SK-N-SH treated with all-trans-retinoic acid at 6 μM for 48 hours (cell line): Measurements from ENCODE around the gene DEPDC4.

Experiments
- ATAC-seq: fragments of 200-7000 bp; cut with Tn5 transposase; 3 replicates; pipeline ENCODE4 v1.9.1; 2020; ENCODE audit warnings: mild to moderate bottlenecking, moderate library complexity
- ARNTL ChIP-seq: fragments of 450-650 bp; formaldehyde crosslinking; IDR thresholded peaks from 2 replicates; pipeline ENCODE4 v1.5.0; 2020; ENCODE audit warnings: low read depth, mild to moderate bottlenecking, moderate library complexity, borderline replicate concordance
- BACH2 ChIP-seq: fragments of 250-450 bp; sonication (Bioruptor Pico); IDR thresholded peaks from 2 replicates; pipeline ENCODE4 v1.9.0; 2021; ENCODE audit warnings: mild to moderate bottlenecking, borderline replicate concordance
- CSDC2 ChIP-seq: fragments of 250-450 bp; sonication (Bioruptor Pico); IDR thresholded peaks from 2 replicates; pipeline ENCODE4 v1.5.0; 2020; ENCODE audit warnings: mild to moderate bottlenecking, moderate library complexity
- ESRRG ChIP-seq: fragments of 250-450 bp; sonication (Bioruptor Pico); IDR thresholded peaks from 2 replicates; pipeline ENCODE4 v1.6.1; 2021; ENCODE audit warnings: mild to moderate bottlenecking
- GLIS3 ChIP-seq: fragments of 250-450 bp; sonication (Bioruptor Pico); IDR thresholded peaks from 2 replicates; pipeline ENCODE4 v1.5.0; 2020; ENCODE audit warnings: mild to moderate bottlenecking, moderate library complexity
- ISL1 ChIP-seq: fragments of 250-450 bp; sonication (Bioruptor Pico); IDR thresholded peaks from 2 replicates; pipeline ENCODE4 v2.1.2; 2022; ENCODE audit warnings: mild to moderate bottlenecking, moderate library complexity
- OSR1 ChIP-seq: fragments of 250-450 bp; sonication (Bioruptor Pico); IDR thresholded peaks from 2 replicates; pipeline ENCODE4 v1.8.0; 2022; ENCODE audit warnings: moderate library complexity, mild to moderate bottlenecking, inconsistent platforms
- PPARA ChIP-seq: fragments of 250-450 bp; sonication (Bioruptor Pico); IDR thresholded peaks from 2 replicates; pipeline ENCODE4 v1.5.0; 2020; ENCODE audit warnings: mild to moderate bottlenecking, borderline replicate concordance
- RARB ChIP-seq: fragments of 250-450 bp; sonication (Bioruptor Pico); IDR thresholded peaks from 2 replicates; pipeline ENCODE4 v1.8.0; 2021; ENCODE audit warnings: mild to moderate bottlenecking, moderate library complexity
- SNAI2 ChIP-seq: fragments of 250-450 bp; sonication (Bioruptor Pico); IDR thresholded peaks from 2 replicates; pipeline ENCODE4 v1.5.0; 2020; ENCODE audit warnings: mild to moderate bottlenecking, moderate library complexity
- TCF4 ChIP-seq: fragments of 250-450 bp; sonication (Bioruptor Pico); IDR thresholded peaks from 2 replicates; pipeline ENCODE4 v1.8.0; 2021; ENCODE audit warnings: mild to moderate bottlenecking, moderate library complexity, borderline replicate concordance
- TOX ChIP-seq: fragments of 250-450 bp; sonication (Bioruptor Pico); IDR thresholded peaks from 2 replicates; pipeline ENCODE4 v1.8.0; 2021; ENCODE audit warnings: mild to moderate bottlenecking, moderate library complexity, borderline replicate concordance
- ZC3H10 ChIP-seq: fragments of 250-450 bp; sonication (Bioruptor Pico); IDR thresholded peaks from 2 replicates; pipeline ENCODE4 v1.5.1; 2021; ENCODE audit warnings: mild to moderate bottlenecking, moderate library complexity
- ZFP3 ChIP-seq: fragments of 250-450 bp; sonication (Bioruptor Pico); IDR thresholded peaks from 2 replicates; pipeline ENCODE4 v1.5.0; 2020; ENCODE audit warnings: mild to moderate bottlenecking, moderate library complexity
- ZFP30 ChIP-seq: fragments of 450-650 bp; formaldehyde crosslinking; IDR thresholded peaks from 2 replicates; pipeline ENCODE4 v1.5.0; 2022; ENCODE audit warnings: mild to moderate bottlenecking, moderate library complexity
- ZNF565 ChIP-seq: fragments of 450-650 bp; formaldehyde crosslinking; conservative IDR thresholded peaks from 2 replicates; pipeline ENCODE4 v1.5.0; 2020; ENCODE audit warnings: low read depth, mild to moderate bottlenecking, moderate library complexity
- ZNF70 ChIP-seq: fragments of 450-650 bp; formaldehyde crosslinking; IDR thresholded peaks from 2 replicates; pipeline ENCODE4 v1.5.0; 2020; ENCODE audit warnings: mild to moderate bottlenecking, moderate library complexity
- ZNF8 ChIP-seq: fragments of 450-650 bp; formaldehyde crosslinking; IDR thresholded peaks from 2 replicates; pipeline ENCODE4 v1.5.0; 2020; ENCODE audit warnings: mild to moderate bottlenecking, moderate library complexity
- TF ChIP-seq, protein P1 (sequence below): fragments of 250-450 bp; sonication (Bioruptor Pico); IDR thresholded peaks from 2 replicates; pipeline ENCODE4 v1.8.0; 2020; ENCODE audit warnings: mild to moderate bottlenecking, moderate library complexity, borderline replicate concordance
- TF ChIP-seq, protein P2 (sequence below): fragments of 250-450 bp; sonication (Bioruptor Pico); IDR thresholded peaks from 2 replicates; pipeline ENCODE4 v1.5.0; 2020; ENCODE audit warnings: mild to moderate bottlenecking, moderate library complexity
- TF ChIP-seq, protein P3 (sequence below): fragments of 250-450 bp; sonication (Bioruptor Pico); IDR thresholded peaks from 2 replicates; pipeline ENCODE4 v1.5.1; 2020; ENCODE audit warnings: low read depth, mild to moderate bottlenecking, moderate library complexity
- TF ChIP-seq, protein P4 (sequence below): fragments of 250-450 bp; sonication (Bioruptor Pico); IDR thresholded peaks from 2 replicates; pipeline ENCODE4 v1.5.1; 2021; ENCODE audit warnings: mild to moderate bottlenecking, moderate library complexity

DEPDC4 gene

DNA sequence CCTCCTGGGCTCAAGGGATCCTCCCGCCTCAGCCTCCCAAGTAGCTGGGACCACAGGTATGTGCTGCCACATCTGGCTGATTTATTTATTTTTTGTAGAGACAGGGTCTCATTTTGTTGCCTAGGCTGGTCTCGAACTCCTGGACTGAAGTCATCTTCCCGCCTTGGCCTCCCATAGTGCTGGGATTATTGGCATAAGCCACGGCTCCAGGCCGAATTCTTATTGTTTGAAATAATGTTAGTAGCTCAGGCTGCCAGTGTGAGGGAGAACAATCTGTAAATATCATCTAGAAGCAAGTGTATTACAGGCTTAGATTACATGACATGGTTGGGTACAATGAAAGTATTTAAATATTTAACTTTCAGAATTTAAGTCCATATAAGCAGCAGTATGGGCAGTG is 58.0 kb downstream of the DEPDC4 start:
- no peak for ATAC-seq
- no peak for TF ChIP-seq ISL1 (CRISPR knock-in tag)
- TF ChIP-seq, protein P1, sequence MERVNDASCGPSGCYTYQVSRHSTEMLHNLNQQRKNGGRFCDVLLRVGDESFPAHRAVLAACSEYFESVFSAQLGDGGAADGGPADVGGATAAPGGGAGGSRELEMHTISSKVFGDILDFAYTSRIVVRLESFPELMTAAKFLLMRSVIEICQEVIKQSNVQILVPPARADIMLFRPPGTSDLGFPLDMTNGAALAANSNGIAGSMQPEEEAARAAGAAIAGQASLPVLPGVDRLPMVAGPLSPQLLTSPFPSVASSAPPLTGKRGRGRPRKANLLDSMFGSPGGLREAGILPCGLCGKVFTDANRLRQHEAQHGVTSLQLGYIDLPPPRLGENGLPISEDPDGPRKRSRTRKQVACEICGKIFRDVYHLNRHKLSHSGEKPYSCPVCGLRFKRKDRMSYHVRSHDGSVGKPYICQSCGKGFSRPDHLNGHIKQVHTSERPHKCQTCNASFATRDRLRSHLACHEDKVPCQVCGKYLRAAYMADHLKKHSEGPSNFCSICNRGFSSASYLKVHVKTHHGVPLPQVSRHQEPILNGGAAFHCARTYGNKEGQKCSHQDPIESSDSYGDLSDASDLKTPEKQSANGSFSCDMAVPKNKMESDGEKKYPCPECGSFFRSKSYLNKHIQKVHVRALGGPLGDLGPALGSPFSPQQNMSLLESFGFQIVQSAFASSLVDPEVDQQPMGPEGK (CRISPR knock-in tag), result no peak
- TF ChIP-seq ZFP30, result no peak
- no peak for TF ChIP-seq TCF4
- TF ChIP-seq, protein P2, sequence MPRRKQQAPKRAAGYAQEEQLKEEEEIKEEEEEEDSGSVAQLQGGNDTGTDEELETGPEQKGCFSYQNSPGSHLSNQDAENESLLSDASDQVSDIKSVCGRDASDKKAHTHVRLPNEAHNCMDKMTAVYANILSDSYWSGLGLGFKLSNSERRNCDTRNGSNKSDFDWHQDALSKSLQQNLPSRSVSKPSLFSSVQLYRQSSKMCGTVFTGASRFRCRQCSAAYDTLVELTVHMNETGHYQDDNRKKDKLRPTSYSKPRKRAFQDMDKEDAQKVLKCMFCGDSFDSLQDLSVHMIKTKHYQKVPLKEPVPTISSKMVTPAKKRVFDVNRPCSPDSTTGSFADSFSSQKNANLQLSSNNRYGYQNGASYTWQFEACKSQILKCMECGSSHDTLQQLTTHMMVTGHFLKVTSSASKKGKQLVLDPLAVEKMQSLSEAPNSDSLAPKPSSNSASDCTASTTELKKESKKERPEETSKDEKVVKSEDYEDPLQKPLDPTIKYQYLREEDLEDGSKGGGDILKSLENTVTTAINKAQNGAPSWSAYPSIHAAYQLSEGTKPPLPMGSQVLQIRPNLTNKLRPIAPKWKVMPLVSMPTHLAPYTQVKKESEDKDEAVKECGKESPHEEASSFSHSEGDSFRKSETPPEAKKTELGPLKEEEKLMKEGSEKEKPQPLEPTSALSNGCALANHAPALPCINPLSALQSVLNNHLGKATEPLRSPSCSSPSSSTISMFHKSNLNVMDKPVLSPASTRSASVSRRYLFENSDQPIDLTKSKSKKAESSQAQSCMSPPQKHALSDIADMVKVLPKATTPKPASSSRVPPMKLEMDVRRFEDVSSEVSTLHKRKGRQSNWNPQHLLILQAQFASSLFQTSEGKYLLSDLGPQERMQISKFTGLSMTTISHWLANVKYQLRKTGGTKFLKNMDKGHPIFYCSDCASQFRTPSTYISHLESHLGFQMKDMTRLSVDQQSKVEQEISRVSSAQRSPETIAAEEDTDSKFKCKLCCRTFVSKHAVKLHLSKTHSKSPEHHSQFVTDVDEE (CRISPR knock-in tag), result no peak
- no peak for TF ChIP-seq ZFP3 (CRISPR knock-in tag)
- no peak for TF ChIP-seq CSDC2 (CRISPR knock-in tag)
- TF ChIP-seq ARNTL (CRISPR knock-in tag), result no peak
- no peak for TF ChIP-seq PPARA (CRISPR knock-in tag)
- no peak for TF ChIP-seq ESRRG (CRISPR knock-in tag)
- no peak for TF ChIP-seq RARB (CRISPR knock-in tag)
- no peak for TF ChIP-seq ZNF70 (CRISPR knock-in tag)
- no peak for TF ChIP-seq SNAI2 (CRISPR knock-in tag)

DNA sequence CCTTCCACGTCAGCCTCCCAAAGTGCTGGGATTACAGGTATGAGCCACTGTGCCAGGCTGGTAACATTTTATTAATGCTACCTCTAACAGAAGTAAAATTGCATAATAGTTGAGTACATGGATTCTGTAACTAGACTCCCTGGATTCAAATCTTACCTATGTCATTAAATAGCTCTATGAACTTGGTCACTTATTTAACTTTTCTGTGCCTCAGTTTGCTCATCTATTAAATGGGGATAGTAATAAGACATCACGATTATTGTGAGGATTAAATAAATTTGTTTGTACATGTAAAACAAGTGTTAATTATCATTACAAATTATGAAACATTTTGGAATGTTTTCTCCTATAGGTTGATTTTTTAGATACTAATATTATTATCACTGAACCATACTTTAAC is 59.6 kb downstream of the DEPDC4 start:
- ATAC-seq, result no peak
- no peak for TF ChIP-seq ZC3H10
- no peak for TF ChIP-seq ARNTL (CRISPR knock-in tag)
- TF ChIP-seq CSDC2 (CRISPR knock-in tag), result no peak
- TF ChIP-seq ZNF70 (CRISPR knock-in tag), result no peak
- TF ChIP-seq GLIS3 (CRISPR knock-in tag), result no peak
- no peak for TF ChIP-seq TOX (CRISPR knock-in tag)
- TF ChIP-seq, protein P1 (CRISPR knock-in tag), result no peak

DNA sequence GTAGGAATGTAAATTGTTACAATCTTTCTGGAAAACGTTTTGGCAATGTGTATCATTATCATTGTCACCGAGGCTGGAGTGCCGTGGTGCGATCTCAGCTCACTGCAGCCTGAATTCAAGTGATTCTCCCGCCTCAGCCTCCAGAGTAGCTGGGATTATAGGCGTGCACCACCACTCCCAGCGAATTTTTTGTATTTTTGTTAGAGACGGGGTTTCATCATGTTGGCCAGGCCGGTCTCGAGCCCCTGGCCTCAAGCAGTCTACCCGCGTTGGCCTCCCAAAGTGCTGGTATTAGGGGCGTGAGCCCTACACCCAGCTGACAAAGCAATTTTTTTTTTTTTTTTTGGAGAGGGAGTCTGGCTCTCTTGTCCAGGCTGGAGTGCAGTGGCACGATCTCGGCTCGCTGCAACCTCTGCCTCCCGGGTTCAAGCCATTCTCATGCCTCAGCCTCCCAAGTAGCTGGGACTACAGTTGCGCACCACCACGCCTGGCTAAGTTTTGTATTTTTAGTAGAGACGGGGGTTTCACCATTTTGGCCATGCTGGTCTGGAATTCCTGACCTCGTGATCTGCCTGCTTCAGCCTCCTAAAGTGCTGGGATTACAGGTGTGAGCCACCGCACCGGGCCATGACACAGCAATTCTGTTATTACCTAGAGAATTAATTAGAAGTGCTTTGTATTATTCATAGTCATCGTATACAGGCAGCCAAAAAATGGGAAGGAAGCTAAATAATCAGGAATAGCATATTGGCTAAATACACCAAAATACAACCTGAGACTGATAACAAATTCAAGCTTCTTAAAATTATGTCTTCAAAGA is 65.1 kb downstream of the DEPDC4 start:
- TF ChIP-seq OSR1 (CRISPR knock-in tag), result no peak
- no peak for TF ChIP-seq ZNF565 (CRISPR knock-in tag)
- TF ChIP-seq, protein P3, sequence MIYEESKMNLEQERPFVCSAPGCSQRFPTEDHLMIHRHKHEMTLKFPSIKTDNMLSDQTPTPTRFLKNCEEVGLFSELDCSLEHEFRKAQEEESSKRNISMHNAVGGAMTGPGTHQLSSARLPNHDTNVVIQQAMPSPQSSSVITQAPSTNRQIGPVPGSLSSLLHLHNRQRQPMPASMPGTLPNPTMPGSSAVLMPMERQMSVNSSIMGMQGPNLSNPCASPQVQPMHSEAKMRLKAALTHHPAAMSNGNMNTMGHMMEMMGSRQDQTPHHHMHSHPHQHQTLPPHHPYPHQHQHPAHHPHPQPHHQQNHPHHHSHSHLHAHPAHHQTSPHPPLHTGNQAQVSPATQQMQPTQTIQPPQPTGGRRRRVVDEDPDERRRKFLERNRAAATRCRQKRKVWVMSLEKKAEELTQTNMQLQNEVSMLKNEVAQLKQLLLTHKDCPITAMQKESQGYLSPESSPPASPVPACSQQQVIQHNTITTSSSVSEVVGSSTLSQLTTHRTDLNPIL (CRISPR knock-in tag), result no peak
- TF ChIP-seq, protein P2 (CRISPR knock-in tag), result no peak
- TF ChIP-seq CSDC2 (CRISPR knock-in tag), result no peak
- no peak for TF ChIP-seq GLIS3 (CRISPR knock-in tag)
- no peak for TF ChIP-seq ZFP3 (CRISPR knock-in tag)
- TF ChIP-seq BACH2, result no peak
- TF ChIP-seq, protein P1 (CRISPR knock-in tag), result no peak
- no peak for TF ChIP-seq ZC3H10
- TF ChIP-seq, protein P4, sequence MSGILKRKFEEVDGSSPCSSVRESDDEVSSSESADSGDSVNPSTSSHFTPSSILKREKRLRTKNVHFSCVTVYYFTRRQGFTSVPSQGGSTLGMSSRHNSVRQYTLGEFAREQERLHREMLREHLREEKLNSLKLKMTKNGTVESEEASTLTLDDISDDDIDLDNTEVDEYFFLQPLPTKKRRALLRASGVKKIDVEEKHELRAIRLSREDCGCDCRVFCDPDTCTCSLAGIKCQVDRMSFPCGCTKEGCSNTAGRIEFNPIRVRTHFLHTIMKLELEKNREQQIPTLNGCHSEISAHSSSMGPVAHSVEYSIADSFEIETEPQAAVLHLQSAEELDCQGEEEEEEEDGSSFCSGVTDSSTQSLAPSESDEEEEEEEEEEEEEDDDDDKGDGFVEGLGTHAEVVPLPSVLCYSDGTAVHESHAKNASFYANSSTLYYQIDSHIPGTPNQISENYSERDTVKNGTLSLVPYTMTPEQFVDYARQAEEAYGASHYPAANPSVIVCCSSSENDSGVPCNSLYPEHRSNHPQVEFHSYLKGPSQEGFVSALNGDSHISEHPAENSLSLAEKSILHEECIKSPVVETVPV (CRISPR knock-in tag), result no peak
- no peak for TF ChIP-seq RARB (CRISPR knock-in tag)
- no peak for TF ChIP-seq TCF4
- no peak for TF ChIP-seq TOX (CRISPR knock-in tag)
- no peak for TF ChIP-seq ZNF8
- no peak for ATAC-seq
